PFSK-1 (cell line): ENCODE data around the gene NNAT.

Source experiments
- FOXP2 ChIP-seq: optimal IDR thresholded peaks from 2 replicates; pipeline ENCODE3; 2011; ENCODE audit warnings: borderline replicate concordance, control low read depth, inconsistent platforms; ENCODE audit not compliant: insufficient read depth; ENCODE audit errors: extremely low read length, extremely low read depth
- POLR2AphosphoS5 ChIP-seq: IDR thresholded peaks from 2 replicates; pipeline ENCODE4 v1.6.1; 2012; ENCODE audit warnings: low read depth, mild to moderate bottlenecking, control low read depth, low read length, moderate library complexity
- SIN3A ChIP-seq: IDR thresholded peaks from 2 replicates; pipeline ENCODE4 v1.6.1; 2012; ENCODE audit warnings: mild to moderate bottlenecking, low read length, moderate library complexity, borderline replicate concordance; ENCODE audit not compliant: insufficient read depth
- TAF1 ChIP-seq: IDR thresholded peaks from 2 replicates; pipeline ENCODE4 v1.6.1; 2012; ENCODE audit warnings: low read length, control low read depth, borderline replicate concordance; ENCODE audit not compliant: insufficient read depth
- TF ChIP-seq, protein P1 (sequence below), 2 experiments: IDR thresholded peaks; 2 replicates each; pipeline versions ENCODE4 v1.6.1 to v1.8.0; 2011 to 2012; ENCODE audit warnings: low read depth in 2 of 2, low read length in 2 of 2, control low read depth in 1 of 2, inconsistent platforms in 1 of 2, mild to moderate bottlenecking in 1 of 2, moderate library complexity in 1 of 2; ENCODE audit not compliant: insufficient read depth in 1 of 2

NNAT gene

DNA sequence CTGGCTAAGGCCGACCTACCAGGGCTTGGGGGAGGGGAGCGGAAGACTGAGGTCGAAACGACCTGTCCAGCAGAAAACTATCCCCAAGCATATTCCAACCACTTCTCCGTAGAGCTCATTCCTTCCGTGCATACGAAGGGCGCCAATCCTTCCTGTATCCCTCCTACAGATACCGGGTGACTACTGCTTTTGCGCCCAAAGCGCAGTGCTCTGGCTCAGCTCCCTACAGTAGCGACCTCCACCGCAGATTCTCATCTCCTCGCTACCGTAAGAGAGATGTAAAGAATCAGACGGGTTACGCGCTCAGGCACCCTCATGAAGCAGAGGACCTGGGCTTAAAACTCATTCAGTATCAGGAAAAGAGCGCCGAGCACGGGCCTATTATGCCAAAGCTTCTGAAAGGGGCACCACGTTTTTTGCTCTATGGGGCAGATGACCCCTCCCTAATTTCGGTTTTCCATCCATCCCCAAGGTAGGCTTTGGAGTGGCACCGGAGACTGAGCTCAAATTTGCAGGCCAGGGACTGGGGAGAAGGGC, 563 bp upstream of the NNAT start:
- TF ChIP-seq FOXP2 (no peak), TAF1 (no peak), SIN3A (no peak), POLR2AphosphoS5 (no peak)
- TF ChIP-seq, protein P1, sequence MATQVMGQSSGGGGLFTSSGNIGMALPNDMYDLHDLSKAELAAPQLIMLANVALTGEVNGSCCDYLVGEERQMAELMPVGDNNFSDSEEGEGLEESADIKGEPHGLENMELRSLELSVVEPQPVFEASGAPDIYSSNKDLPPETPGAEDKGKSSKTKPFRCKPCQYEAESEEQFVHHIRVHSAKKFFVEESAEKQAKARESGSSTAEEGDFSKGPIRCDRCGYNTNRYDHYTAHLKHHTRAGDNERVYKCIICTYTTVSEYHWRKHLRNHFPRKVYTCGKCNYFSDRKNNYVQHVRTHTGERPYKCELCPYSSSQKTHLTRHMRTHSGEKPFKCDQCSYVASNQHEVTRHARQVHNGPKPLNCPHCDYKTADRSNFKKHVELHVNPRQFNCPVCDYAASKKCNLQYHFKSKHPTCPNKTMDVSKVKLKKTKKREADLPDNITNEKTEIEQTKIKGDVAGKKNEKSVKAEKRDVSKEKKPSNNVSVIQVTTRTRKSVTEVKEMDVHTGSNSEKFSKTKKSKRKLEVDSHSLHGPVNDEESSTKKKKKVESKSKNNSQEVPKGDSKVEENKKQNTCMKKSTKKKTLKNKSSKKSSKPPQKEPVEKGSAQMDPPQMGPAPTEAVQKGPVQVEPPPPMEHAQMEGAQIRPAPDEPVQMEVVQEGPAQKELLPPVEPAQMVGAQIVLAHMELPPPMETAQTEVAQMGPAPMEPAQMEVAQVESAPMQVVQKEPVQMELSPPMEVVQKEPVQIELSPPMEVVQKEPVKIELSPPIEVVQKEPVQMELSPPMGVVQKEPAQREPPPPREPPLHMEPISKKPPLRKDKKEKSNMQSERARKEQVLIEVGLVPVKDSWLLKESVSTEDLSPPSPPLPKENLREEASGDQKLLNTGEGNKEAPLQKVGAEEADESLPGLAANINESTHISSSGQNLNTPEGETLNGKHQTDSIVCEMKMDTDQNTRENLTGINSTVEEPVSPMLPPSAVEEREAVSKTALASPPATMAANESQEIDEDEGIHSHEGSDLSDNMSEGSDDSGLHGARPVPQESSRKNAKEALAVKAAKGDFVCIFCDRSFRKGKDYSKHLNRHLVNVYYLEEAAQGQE (IDR thresholded peaks at IDR 0.05; ENCODE audit: insufficient read depth in 1 of 2, low read depth in 2 of 2, low read length in 2 of 2), result no peak

DNA sequence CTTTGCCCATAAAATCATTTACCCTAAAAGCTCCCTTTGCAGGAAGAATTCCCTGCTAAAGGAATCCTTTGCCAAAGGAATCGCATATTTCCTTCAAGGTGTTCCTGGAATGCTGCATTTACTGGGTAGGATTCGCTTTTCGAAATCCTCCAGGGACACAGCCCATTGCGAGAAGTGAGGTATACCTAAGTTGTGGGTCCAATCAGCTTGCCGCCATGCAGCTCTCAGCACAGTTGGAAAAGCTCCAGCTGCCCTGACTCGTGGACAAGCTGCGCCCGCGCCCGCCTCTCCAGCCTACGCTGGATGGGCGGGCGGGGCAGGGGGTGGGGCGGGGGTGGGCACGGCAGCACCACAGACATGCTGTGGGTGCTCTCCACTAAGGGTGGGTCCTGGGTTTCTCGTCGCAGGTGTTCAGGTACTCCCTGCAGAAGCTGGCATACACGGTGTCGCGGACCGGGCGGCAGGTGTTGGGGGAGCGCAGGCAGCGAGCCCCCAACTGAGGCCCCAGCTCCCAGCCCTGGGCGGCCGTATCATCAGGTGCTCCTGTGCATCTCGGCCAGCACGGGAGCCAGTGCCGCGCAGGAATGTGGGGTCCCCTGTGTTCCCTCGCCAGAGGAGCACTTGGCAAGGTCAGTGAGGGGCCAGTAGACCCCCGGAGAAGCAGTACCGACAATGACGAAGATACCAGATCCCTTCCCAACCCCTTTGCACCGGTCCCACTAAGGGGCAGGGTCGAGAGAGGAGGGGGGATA, 1.4 kb downstream of the NNAT start:
- TF ChIP-seq POLR2AphosphoS5, result no peak
- TF ChIP-seq FOXP2, result no peak

DNA sequence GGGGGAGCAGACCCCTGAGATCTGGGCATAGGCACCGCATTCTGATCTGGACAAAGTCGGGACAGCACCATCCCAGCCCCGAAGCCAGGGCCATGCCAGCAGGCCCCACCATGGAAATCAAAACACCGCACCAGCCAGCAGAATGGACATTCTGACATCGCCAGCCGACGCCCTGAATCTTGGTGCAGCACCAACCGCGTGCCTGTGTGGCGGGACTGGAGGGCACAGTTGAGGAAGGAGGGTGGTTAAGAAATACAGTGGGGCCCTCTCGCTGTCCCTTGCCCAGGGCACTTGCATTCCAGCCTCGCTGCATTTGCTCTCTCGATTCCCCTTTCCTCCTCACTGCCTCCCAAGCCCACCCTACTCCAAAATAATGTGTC, 2.0 kb downstream of the NNAT start:
- TF ChIP-seq FOXP2 (no peak), TAF1 (no peak), POLR2AphosphoS5 (no peak), SIN3A (no peak)
- TF ChIP-seq, protein P1 (IDR thresholded peaks at IDR 0.05; ENCODE audit: insufficient read depth in 1 of 2, low read depth in 2 of 2, low read length in 2 of 2), result no peak

DNA sequence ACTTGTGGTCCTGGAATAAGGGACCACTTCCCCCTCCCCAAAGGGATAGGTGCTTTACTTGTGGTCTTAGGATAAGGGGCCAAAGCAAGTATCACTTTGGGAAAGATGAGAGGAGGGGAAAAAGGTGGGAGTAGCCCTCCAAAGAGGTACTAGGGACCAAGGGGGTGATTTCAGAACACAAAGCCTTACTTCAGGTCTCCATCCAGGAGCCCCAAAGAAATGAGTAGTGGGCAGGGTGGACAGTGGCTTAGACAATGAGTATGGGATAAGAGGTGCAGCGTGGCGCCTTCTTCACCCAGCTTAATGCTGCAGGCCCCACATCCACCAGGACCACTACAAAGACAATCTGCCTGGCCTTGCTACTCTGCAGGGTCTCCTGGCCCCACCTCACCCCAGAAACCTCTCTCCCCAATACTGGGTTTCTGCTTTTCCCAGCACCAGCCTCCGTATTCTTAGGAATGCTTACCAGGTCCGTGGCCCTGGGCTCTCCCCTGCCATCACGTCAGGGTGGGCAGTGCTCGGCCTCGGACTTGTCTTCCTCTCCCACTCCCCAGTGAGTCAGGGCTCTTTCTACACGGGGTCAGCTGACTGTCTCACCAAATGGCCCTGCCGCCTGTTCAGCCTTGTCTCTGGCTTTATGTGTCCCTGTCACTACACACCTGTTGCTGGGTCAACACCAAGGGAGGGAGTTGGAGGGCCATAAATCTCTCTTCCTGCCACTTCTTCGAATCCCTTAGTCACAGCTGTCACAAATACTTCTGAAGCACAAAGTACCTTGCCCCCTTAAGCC, 3.1 kb downstream of the NNAT start:
- TF ChIP-seq TAF1 (no peak), POLR2AphosphoS5 (no peak), FOXP2 (no peak), SIN3A (no peak)
- TF ChIP-seq, protein P1 (IDR thresholded peaks at IDR 0.05; ENCODE audit: insufficient read depth in 1 of 2, low read depth in 2 of 2, low read length in 2 of 2), result no peak

DNA sequence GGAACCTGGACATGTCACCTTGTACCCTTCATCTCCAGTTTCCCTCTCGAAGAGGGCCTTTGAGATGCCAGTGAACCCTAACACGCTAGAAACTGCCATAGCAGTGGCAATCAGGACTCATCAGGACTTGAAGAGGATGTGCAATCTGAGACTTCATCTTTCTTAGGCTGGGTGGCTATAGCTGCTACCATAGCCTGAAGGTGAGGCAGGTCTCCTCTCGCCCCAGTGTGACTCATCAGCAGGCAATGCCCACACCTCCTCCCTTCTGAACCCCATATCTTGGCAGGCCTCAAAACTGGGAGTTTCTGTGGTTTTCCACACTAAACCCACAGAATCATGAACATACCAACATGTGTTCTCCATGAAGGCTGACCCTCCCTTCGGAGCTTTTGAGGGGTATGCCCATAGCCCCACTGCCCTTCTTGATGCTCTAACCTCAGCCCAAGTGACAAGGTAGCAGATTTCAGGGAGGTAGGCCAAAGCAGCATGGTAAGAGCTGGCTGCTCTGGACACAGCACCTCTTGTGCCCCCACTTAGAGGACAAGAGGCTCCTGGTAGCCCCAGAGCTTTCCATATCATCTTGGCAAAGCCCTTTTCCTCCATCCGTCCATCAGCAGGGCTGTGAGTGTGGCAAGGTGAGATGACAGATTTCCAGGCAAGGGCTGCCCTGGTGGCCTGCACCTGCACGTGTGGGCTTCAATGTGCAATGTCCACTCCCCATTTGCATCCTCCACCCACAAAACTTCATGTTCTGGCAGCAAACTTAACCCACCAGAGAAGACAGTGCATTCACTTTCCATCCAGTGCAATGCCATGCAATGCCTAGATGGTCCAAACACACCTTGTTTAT, 4.0 kb downstream of the NNAT start:
- no peak for TF ChIP-seq TAF1
- TF ChIP-seq SIN3A, result no peak
- TF ChIP-seq POLR2AphosphoS5, result no peak
- no peak for TF ChIP-seq FOXP2
- TF ChIP-seq, protein P1 (IDR thresholded peaks at IDR 0.05; ENCODE audit: insufficient read depth in 1 of 2, low read depth in 2 of 2, low read length in 2 of 2), result no peak
